ENCODE results near the gene MRPL57. TPM values are rescaled to one million over a fixed set of nuclear protein-coding genes. Genes with fewer than 3 reads are reported as not detected.
"Not testable (repeated sequence)": the region's sequence is repeated elsewhere in the genome, so short reads cannot be mapped to it uniquely, and the experiment has no call there.

MRPL57 gene
- total RNA-seq, 4 donors from 2014 or later = 32.1 to 53.8 (median 47.6) TPM

DNA sequence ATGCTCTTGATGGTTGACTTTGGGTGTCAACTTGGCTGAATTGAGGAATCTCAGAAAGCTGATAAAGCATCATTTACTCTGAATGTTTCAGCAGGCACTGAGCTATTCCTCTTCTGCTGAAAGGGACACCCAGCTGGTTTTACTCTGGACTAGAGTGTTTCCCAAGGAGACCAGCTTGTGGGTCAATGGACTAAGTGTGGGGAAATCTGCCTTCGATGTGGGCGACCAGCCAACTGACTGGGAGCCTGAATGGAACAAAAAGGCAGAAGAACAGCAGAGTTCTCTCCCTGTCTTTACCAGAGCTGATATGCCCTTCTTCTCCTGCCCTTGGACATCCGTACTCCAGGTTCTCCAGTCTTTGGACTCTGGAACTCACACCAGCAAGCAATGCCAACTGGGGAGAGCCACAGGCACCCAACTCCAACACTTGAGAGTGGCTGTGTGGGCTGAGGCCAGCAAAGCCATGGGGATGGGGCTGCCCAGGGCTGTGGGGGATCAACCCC is 32.2 kb downstream of the MRPL57 start:
- in situ Hi-C loops (cut with MboI; ENCODE audit: low sequenced_read_pairs in 4 of 4) (no loop called here), intact Hi-C loops (cut with DNase I; ENCODE audit: low total_unique reads) (no loop called here)
- DNase-seq (no peak), ATAC-seq (no peak)
- Histone ChIP-seq H3K9me3 (no peaks in the 10 kb centered on the region), H3K36me3 (no peaks in the 10 kb centered on the region), H3K27me3 (no peaks in the 10 kb centered on the region), H3K27ac (no peak overlapping the region), H3K4me1 (no peaks in the 10 kb centered on the region), H3K4me3 (no peak overlapping the region)
- TF ChIP-seq, protein P1, sequence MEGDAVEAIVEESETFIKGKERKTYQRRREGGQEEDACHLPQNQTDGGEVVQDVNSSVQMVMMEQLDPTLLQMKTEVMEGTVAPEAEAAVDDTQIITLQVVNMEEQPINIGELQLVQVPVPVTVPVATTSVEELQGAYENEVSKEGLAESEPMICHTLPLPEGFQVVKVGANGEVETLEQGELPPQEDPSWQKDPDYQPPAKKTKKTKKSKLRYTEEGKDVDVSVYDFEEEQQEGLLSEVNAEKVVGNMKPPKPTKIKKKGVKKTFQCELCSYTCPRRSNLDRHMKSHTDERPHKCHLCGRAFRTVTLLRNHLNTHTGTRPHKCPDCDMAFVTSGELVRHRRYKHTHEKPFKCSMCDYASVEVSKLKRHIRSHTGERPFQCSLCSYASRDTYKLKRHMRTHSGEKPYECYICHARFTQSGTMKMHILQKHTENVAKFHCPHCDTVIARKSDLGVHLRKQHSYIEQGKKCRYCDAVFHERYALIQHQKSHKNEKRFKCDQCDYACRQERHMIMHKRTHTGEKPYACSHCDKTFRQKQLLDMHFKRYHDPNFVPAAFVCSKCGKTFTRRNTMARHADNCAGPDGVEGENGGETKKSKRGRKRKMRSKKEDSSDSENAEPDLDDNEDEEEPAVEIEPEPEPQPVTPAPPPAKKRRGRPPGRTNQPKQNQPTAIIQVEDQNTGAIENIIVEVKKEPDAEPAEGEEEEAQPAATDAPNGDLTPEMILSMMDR (IDR thresholded peaks at IDR 0.05 in 4 of 5, conservative IDR thresholded peaks at IDR 0.05 in 1 of 5) = no peak
- no peak for TF ChIP-seq POLR2A (IDR thresholded peaks at IDR 0.05)

DNA sequence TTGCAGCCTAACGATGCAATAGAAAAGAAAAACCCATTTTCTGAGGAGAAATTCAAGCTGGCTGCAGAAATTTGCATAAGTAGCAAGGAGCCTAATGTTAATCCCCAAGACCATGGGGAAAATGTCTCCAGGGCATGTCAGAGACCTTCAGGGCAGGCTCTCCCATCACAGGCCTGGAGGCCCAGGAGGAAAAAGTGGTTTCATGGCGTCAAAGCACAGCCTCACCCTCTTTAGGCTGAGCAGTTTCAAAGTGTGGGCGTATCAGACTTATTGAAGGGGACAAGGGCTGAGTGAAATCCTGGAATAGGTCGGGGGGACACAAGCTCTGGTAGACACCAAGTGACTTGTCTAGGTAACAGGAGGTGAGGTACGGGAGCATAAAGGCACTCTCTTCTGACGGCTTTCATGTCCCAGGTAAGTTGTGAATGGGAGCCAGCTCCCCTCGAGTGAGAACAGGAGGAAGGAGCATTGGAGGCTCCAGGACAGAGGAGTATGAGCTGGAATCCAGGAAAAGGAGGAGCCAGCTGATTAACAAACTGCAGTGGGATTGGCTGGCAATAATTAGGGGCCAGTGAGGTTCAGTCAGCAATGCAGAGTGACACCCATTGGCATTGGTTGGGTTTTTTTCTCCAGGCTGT is 35.8 kb downstream of the MRPL57 start:
- H3K4me1 ChIP-seq = no peaks in the 10 kb centered on the region
- in situ Hi-C loops (cut with MboI; ENCODE audit: low sequenced_read_pairs in 4 of 4) = no loop called here
- peaks cover 0 to 4% (median 3%) of the 10 kb centered on the region in 3 donors for H3K27me3 ChIP-seq
- ATAC-seq (no peak), DNase-seq (no peak)
- no peaks in the 10 kb centered on the region for H3K9me3 ChIP-seq
- H3K27ac ChIP-seq = no peak overlapping the region
- H3K4me3 ChIP-seq = no peak overlapping the region
- H3K36me3 ChIP-seq = no peaks in the 10 kb centered on the region
- TF ChIP-seq POLR2A (IDR thresholded peaks at IDR 0.05) = no peak
- TF ChIP-seq, protein P1 (IDR thresholded peaks at IDR 0.05 in 4 of 5, conservative IDR thresholded peaks at IDR 0.05 in 1 of 5) = no peak
- intact Hi-C loops (cut with DNase I; ENCODE audit: low total_unique reads) = no loop called here

DNA sequence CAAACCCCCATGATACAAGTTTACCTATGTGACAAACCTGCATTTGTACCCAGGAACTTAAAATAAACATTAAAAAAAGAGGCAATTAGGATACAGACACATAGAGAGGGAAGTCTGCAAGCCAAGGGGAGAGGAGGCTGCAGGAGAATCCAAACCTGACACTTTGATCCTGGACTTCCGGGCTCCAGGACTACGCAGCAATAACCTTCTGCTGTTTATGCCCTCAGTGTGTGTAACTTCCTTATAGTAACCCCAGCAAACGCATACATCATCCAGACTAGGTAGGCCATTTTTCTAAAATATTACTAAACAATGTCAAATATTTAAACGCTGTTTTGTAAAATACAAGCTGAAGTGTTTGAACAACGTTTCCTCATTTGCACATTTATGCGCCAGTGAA is 39.0 kb downstream of the MRPL57 start:
- ATAC-seq; DNase-seq; H3K4me3 ChIP-seq; in situ Hi-C loops (cut with MboI; ENCODE audit: low sequenced_read_pairs in 4 of 4); intact Hi-C loops (cut with DNase I; ENCODE audit: low total_unique reads); H3K27me3 ChIP-seq; H3K36me3 ChIP-seq; H3K9me3 ChIP-seq; H3K4me1 ChIP-seq; H3K27ac ChIP-seq: not testable (repeated sequence)

DNA sequence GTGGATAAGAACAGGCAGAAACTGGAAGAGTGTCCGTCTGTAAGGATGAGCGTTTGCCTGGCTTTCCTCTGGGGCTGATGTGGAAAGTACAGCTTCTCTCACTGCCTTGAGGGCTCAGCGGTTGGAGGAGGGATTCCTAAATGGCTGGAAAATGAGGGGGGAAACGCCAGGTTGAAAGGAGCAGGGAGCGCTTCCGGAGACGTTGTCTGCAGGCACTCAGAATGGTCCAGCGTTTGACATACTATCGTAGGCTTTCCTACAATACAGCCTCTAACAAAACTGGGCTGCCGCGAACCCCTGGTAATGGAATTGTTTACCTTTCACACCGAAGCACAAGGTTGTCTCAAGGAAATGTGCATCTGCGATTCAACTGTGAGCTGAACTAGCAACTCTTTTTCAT is 39.9 kb downstream of the MRPL57 start:
- in situ Hi-C loops (cut with MboI; ENCODE audit: low sequenced_read_pairs in 4 of 4) = no loop called here
- H3K4me3 ChIP-seq = no peak overlapping the region
- no peak for ATAC-seq

DNA sequence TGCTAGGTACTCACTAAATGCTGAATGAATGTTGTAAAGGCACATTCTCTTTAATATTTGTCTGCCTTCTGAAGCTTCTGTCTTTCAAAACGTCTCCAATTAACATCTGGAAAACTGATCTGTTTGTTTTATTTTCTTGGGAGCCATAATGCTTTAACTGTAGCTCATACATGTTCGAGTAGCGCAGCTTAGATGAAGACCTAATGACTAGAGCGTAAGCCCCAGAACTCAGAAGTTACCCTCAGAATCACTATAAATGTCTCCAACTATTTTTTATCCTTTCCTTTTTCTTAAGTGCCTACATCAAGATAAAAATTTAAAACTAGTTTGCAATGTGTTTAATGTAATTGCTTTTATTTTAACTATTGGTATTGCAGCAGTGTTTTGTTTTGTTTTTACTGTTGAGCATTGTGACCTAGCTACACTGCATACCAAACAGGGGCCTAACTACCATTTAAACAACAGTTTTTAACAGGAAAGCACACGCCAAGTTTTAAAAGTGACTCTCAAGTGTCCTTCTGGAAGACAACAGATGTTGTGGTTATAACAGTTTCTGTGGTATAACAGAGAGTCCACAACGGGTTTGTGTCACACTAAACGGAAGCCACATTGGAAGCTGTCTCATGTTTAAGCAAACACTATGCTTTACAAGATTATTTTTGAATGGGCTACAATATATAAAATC is 42.0 kb downstream of the MRPL57 start:
- Histone ChIP-seq H3K27me3 (peaks cover 0 to 4% (median 3%) of the 10 kb centered on the region in 3 donors), H3K36me3 (no peaks in the 10 kb centered on the region), H3K4me3 (no peak overlapping the region), H3K4me1 (no peaks in the 10 kb centered on the region), H3K27ac (no peak overlapping the region), H3K9me3 (peaks cover 0 to 3% (median 0%) of the 10 kb centered on the region in 3 donors)
- ATAC-seq (no peak), DNase-seq (no peak)
- intact Hi-C loops (cut with DNase I; ENCODE audit: low total_unique reads) (no loop called here), in situ Hi-C loops (cut with MboI; ENCODE audit: low sequenced_read_pairs in 4 of 4) (no loop called here)
- TF ChIP-seq POLR2A (IDR thresholded peaks at IDR 0.05) = no peak
- TF ChIP-seq, protein P1 (IDR thresholded peaks at IDR 0.05 in 4 of 5, conservative IDR thresholded peaks at IDR 0.05 in 1 of 5) = no peak

More for the DNA sequence above, 39.9 kb downstream of the MRPL57 start:
- Histone ChIP-seq H3K27me3 (peaks cover 0 to 4% (median 3%) of the 10 kb centered on the region in 3 donors), H3K4me1 (no peaks in the 10 kb centered on the region), H3K9me3 (no peaks in the 10 kb centered on the region), H3K27ac (no peak overlapping the region), H3K36me3 (no peaks in the 10 kb centered on the region)
- DNase-seq = no peak
- TF ChIP-seq, protein P1 (IDR thresholded peaks at IDR 0.05 in 4 of 5, conservative IDR thresholded peaks at IDR 0.05 in 1 of 5) = no peak
- TF ChIP-seq POLR2A (IDR thresholded peaks at IDR 0.05) = no peak
- intact Hi-C loops (cut with DNase I; ENCODE audit: low total_unique reads) = no loop called here
